SH-SY5Y (cell line): ENCODE results near the gene SDSL.

Experiments used
- GATA2 ChIP-seq: IDR thresholded peaks from 2 replicates; pipeline ENCODE4 v1.6.1; 2011; ENCODE audit warnings: mild to moderate bottlenecking, low read depth, low read length
- GATA3 ChIP-seq: IDR thresholded peaks from 2 replicates; pipeline ENCODE4 v1.6.1; 2011; ENCODE audit warnings: low read depth, mild to moderate bottlenecking, low read length, moderate library complexity

Gene SDSL

GRCh38 chr12:113461666-113462065, 39.5 kb downstream of the SDSL start:
- TF ChIP-seq GATA3 (no peak), GATA2 (no peak)

GRCh38 chr12:113462117-113462774, 40.1 kb downstream of the SDSL start:
- TF ChIP-seq GATA2 (no peak), GATA3 (no peak)

- TF ChIP-seq GATA3: no peak
- no peak for TF ChIP-seq GATA2
Measured at GRCh38 chr12:113462998-113463745, 41.0 kb downstream of the SDSL start.

DNA sequence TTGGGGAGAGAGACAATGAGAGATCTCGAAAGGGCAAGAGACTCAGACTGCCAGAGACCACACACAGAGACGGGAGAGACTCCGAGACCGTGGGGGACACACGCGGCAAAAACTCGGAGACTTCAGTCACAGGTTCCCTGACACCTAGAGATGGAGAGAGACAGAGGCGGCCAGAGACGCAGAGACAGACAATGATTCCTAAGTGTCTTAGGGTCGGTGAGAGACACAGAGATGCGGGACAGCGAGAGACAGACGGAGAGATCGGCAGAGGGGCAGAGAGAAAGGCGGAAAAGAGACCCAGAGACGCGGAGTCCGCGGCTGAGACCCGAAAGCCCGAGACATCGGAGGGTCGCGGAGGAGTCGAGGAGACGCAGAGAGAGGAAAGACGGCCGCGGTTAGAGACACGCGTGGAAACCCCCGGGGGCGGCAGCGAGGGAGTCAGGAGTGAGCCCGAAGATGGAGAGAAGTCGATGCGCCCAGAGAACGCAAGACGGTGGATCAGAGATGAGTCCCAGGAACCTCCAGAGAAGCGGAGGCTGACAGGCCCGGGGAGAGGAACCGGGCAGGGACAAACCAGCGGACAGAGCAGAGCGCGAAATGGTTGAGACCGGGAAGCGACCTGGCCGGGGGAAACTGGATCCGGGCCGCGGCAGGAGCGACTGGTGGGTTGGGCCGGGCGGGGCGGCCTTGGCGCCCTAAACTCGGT, 41.7 kb downstream of the SDSL start:
- TF ChIP-seq GATA3 (no peak), GATA2 (no peak)

DNA sequence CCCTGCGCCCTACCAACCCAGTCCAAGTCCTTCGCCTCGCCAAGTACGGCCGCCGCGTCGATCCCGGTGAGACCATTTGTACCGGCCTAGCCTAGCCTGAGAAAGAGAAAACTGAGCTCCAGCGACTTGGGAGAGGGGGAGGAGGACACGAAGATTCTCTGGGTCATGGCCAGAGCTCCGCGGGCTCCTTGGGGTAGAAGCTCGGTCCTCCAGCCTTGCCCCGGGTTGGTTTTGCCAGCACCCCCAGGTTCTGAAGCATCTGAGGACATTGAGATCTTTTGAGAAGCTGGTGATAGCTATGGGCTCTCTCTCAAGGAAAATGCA, 42.2 kb downstream of the SDSL start:
- TF ChIP-seq GATA2 (no peak), GATA3 (no peak)

DNA sequence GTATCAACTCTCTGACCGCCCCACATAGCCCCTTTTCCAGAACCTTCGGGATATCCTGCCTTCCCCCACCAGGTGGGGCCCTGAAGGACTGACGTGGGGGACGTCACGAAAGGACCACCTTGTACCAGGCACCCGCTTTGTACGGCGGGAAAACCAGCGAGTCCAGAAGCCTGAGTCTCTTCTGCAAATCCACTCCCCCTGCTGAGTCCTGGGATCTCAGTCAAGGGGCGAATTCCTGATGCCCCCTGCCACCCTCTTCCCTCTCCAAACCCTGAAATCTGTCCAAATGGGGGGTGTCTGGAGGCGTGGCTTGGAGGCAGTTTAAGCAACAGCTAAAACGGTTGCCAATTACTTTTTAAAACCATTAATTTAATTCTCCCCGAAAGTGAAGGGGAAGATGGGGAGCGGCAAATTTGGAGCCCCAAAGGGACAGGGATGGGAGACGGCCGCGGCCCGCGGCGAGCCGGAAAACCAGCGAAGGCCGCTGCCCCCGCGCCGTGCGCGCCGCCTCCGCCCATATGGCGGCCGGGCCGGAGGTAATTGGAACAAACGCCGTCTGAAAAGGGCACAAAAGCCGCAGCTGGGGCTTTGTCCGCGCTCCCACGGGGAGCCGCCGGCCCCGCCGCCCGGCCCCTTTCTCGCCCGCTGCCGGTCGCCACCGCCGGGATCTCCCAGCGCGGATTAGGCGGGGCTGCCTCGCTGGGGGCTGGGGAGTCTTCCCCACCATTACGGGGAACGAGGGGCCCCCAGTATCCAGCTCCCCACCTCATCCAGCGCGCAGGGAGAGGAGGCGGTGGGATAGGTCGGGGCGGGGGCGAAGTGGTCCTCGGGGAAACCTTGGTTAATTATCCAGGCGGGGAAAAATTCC, 42.9 kb downstream of the SDSL start:
- TF ChIP-seq GATA2 (no peak), GATA3 (no peak)

- TF ChIP-seq GATA3: no peak
- no peak for TF ChIP-seq GATA2
Measured at GRCh38 chr12:113465808-113466453, 43.8 kb downstream of the SDSL start.

DNA sequence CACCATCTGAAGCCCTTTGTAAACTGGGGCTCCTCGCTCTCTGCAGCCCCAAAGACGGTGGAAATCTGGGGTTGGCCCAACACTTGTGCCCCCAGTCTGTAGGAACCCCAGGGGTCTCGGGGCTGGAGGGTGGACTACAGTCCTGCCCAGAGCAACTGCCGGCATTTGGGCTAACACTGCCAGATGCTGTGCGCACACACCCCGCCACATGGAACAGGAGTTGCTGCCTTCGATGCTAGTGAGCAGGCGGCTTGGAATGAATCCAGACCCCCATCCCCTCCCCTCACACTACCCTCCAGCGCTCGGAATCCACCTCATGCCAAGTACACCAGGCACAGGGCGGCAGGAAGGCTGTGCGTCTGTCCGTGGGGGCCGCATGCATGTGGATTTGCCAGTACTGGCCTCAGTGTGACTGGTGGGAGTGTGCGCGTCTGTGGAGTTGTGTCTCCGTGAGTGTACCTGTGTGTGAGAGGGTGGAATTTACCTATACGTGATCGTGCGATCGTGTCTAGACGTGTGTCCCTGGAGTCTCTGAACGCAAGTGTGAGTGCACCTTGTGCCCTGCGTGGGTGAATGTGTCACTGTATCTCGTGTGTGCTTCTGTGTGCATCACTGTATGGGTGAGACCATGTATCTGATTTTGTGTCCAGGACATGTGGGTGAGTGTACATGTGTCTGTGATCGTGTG, 44.4 kb downstream of the SDSL start:
- no peak for TF ChIP-seq GATA2
- no peak for TF ChIP-seq GATA3

DNA sequence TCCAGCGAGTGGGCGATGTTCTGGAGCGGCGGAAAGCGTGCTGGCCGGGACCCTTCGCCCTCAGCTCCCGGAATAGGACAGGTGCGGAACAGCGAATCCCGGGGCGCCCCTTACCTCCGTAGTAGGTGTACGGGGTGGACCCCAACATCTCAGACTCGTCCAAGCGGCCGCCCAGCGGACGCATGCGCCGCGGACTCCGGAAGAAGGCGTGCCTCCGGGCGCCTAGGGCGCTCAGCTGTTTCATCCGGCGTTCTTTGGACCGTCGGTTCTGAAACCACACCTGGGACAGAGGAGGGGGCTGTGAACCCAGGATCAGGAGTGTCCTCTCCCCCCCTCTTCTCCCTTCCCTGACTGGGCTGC, 44.9 kb downstream of the SDSL start:
- TF ChIP-seq GATA3 (no peak), GATA2 (no peak)

- TF ChIP-seq GATA3 (no peak), GATA2 (no peak)
Measured at GRCh38 chr12:113467502-113468364, 45.6 kb downstream of the SDSL start.

DNA sequence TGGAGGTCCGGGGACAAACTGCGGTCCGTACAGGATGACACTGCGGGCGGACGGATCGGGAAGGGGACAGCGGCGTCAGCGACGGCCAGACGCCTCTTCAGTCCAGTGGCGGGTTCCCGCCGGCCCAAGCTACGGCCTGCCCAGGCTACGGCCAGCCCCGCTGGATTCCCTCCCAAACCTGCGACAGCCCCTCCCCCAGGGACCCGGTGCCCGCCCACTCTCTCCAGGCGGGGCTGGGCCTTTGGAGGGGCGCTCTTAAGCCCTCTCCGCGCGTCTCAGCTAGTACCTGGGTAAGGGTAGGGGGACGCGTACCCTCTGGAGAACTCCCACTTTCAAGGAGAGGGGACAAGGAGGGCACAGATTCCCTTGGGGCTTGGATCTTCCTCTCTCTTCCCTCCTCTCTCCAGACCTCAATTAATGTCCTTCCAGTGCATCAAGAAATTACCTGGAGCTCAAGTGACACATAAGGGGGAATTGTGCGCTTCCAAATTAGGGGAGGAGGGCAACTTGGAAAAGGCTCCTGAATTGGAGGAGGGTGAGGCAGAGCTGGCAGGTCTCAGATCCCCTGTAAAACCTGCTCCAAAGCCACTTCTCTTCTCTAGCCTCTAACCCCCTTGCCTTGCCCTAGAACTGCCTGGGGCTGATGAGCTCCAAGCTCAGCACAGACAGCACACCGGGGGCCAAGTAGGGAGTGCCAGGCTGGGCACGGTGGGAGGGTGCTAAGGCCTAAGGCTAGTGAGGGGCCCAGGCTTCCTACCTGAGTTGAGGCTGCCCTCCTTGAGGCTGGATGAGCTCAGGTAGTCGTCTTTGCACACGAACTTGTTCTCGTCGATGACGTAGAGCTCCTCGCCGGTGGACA, 46.4 kb downstream of the SDSL start:
- no peak for TF ChIP-seq GATA2
- TF ChIP-seq GATA3: no peak
